HL-60 (cell line): Measurements from ENCODE around the gene FRMD8.
A peak's percentile ranks its signal among the peaks of the same experiment; 100 is the strongest.

Experiments used
- DNase-seq, 2 experiments: peaks; one replicate each; pipeline ENCODE4 v3.0.0-alpha.2; 2010 to 2020; ENCODE audit warnings: low read depth in 1 of 2, low spot score in 1 of 2
- H3K27ac ChIP-seq: fragments of 250-450 bp; sonication (Bioruptor Pico); replicated peaks from 2 replicates; pipeline ENCODE4 v1.5.1; 2020; ENCODE audit warnings: mild to moderate bottlenecking, moderate library complexity
- H3K27me3 ChIP-seq: fragments of 250-450 bp; sonication (Bioruptor Pico); 2 replicates; pipeline ENCODE4 v1.5.1; 2021; ENCODE audit warnings: mild to moderate bottlenecking, moderate library complexity; ENCODE audit not compliant: insufficient read depth, poor library complexity, severe bottlenecking
- H3K4me3 ChIP-seq: replicated peaks from 2 replicates; pipeline ENCODE4 v1.5.1; 2011; ENCODE audit warnings: mild to moderate bottlenecking, control low read depth, low read length; ENCODE audit not compliant: insufficient read depth
- CTCF ChIP-seq: IDR thresholded peaks from one replicate; pipeline ENCODE4 v1.5.1; 2011; ENCODE audit warnings: low read length, control low read depth, inconsistent platforms; ENCODE audit not compliant: insufficient read depth
- GABPA ChIP-seq: IDR thresholded peaks from 2 replicates; pipeline ENCODE4 v1.6.1; 2012; ENCODE audit warnings: low read depth
- POLR2AphosphoS5 ChIP-seq: IDR thresholded peaks from 2 replicates; pipeline ENCODE4 v1.6.1; 2012; ENCODE audit warnings: low read depth
- REST ChIP-seq: IDR thresholded peaks from 2 replicates; pipeline ENCODE4 v1.6.1; 2012; ENCODE audit warnings: low read depth; ENCODE audit not compliant: insufficient replicate concordance
- SPI1 ChIP-seq: IDR thresholded peaks from 2 replicates; pipeline ENCODE4 v1.6.1; 2012; ENCODE audit warnings: low read depth, mild to moderate bottlenecking, borderline replicate concordance

The FRMD8 gene

GRCh38 chr11:65403607-65404121 lies 17.2 kb downstream of the FRMD8 start:
- no peak overlapping the region for H3K4me3 ChIP-seq
- H3K27ac ChIP-seq, result peak overlapping the region; percentile 83
- no peak for TF ChIP-seq REST
- TF ChIP-seq CTCF, result no peak
- peak; percentile 91 for TF ChIP-seq SPI1
- peak; percentile 65; the same call in 1 of the 2 replicates for TF ChIP-seq POLR2AphosphoS5
- no peaks in the 10 kb centered on the region for H3K27me3 ChIP-seq
- peak; percentile 47 to 92 for DNase-seq

GRCh38 chr11:65404210-65404609 lies 17.8 kb downstream of the FRMD8 start:
- Histone ChIP-seq H3K4me3 (no peak overlapping the region), H3K27me3 (no peaks in the 10 kb centered on the region), H3K27ac (peak overlapping the region; percentile 83)
- no peak for DNase-seq
- TF ChIP-seq REST (peak; percentile 66), POLR2AphosphoS5 (no peak), GABPA (no peak)

- H3K27ac ChIP-seq, result peak overlapping the region; percentile 83; the same call in 1 of the 2 replicates
- no peak for DNase-seq
- TF ChIP-seq CTCF, result no peak
- TF ChIP-seq REST, result no peak
- no peak for TF ChIP-seq SPI1
- TF ChIP-seq POLR2AphosphoS5, result no peak
- no peak for TF ChIP-seq GABPA
- H3K4me3 ChIP-seq, result no peak overlapping the region
- H3K27me3 ChIP-seq, result no peaks in the 10 kb centered on the region
These were observed 18.4 kb downstream of the FRMD8 start for GRCh38 chr11:65404638-65405339.
